GM19240 (cell line): ENCODE results near the gene PHF2.

Source experiments
- DNase-seq: peaks from one replicate; pipeline ENCODE4 v3.0.0; 2011; ENCODE audit warnings: low spot score; ENCODE audit not compliant: insufficient read length

PHF2 gene

DNA sequence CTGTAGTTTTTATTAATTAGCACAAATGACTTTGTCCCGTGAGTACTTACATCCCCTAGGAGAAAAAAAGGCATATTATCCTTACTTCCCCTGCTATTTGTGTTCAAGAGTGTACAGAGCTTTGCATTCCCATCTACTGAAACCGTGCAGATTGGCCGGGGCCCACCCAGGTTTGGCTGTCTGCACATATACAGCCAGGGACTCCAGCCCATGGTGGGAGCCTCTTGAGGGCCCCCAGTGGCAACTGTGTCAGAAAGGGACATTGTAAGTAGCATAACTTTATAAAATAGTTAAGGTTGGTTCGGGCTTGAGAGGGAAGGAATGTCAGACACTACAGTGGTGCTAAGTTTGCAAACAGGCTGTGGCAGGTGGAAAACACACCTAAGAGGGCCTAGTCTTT is 24.7 kb downstream of the PHF2 start:
- no peak for DNase-seq

DNA sequence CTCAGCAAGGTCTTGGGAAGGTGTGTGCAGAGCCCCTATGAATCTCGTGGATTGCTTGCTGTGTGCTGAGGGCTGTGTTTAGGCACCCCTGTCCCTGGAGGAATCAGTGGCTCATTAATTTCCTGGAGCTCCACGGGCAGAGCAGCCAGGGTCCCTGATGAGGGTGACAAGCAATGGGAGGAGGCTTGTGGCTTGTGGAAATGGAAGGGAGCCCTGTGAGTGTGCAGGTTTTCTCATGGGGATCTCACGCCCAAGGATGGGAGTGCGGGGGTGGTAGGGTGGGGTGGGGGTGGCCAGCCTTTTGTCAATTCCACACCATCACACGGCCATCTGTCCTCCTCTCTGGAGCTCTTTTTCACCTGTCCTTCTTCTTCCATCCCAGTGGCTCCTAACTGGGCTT is 25.3 kb downstream of the PHF2 start:
- no peak for DNase-seq

DNA sequence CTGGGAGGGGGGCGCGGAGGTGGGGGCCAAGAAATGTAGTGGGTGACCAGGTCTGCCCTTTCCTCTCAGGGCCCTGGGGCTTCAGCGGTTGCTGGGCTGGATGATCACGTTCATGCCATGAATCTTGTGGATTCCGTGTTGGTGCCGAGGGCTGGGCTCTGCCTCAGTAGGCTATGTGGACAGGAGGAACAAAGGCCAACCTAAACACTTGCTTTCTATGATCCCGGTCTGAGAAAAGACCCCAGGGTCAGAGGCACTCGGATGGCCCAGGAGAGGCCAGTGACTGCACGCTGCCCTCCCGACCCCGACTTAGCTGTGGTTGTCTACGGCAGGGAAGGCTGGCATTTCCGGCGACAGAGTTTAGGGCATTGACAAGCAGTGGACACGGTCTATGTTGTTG is 26.6 kb downstream of the PHF2 start:
- no peak for DNase-seq

DNA sequence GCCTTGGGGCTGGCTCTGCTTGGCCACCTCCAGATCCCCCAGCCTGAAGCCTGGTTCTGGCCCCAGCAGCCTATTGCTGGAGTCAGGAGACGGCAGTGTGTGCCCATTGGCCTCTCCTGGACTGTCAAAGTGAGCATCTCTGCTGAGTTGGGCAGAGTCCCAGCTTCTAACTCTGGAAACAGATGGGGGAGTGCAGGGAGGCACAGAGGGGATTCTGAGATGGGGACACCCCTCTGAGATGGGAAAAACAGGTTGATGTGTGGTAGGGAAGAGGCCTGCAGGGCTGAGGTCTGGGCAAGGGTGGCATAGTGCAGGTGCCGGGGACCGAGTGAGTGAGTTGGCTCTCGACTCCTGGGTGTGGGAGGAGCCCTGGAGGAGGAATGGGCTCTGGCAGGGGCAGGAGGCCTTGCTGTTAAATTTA is 27.5 kb downstream of the PHF2 start:
- DNase-seq, result no peak

DNA sequence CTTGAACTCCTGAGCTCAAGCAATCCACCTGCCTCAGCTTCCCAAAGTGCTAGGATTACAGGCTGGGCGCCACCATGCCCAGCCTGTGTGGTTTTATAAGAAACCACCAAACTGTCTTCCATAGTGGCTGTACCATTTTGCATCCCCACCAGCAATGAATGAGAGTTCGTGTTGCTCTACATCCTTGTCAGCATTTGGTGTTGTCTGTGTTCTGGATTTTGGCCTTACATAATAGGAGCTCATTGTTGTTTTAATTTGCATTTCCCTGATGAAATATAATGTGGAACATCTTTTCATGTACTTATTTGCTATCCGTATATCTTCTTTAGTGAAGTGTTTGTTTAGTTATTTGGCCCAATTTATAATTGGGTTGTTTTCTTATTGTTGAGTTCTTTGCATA is 29.8 kb downstream of the PHF2 start:
- no peak for DNase-seq

DNA sequence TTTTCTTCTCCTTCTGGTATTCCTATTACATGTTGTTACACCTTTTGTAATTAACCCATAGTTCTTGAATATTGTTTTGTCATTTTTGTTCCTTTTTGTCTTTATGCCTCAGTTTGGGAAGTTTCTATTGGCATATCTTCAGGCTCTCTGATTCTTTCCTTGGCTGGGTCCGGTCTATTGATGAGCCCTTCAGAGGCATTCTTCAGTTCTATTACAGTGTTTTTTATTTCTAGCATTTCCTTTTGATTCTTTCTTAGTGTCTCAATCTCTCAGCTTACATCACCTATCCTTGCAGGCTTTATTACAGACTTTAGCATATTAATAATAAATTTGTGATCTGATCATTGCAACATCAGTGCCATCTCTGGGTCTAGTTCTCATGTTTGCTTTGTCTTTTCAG is 33.8 kb downstream of the PHF2 start:
- no peak for DNase-seq

DNA sequence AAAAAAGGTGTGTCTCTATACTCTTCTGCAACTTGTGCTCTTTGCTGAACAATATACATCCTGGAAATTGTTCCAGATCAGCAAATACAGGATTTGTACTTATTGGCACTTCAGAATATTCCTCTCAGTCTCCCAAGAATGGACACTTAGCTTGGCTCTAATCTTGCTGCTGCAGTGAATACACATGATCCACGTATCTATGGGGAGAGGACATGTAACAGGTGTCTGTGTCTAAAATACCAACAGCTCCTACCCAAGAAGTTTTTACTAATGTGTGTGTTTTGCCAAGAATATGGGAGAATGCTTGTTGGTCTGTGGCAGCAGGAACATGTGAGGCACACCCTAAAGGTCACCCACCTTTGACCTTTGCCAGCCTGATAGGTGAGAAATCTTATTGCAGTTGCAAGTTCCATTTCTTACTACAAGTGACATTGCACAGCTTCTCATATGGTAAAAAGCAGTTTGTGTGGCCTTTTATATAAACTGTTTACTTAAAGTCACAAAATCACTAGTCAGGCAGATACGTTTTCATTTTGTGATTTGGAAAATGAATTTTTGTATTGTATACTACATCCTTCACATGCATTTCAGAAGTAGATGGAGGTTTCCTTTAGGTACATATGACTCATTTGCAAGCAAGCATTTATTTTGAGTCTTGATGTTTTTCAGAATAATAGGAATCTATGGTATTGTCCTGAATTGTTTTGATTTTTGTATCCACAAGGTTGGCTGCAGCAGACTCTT is 35.8 kb downstream of the PHF2 start:
- no peak for DNase-seq

DNA sequence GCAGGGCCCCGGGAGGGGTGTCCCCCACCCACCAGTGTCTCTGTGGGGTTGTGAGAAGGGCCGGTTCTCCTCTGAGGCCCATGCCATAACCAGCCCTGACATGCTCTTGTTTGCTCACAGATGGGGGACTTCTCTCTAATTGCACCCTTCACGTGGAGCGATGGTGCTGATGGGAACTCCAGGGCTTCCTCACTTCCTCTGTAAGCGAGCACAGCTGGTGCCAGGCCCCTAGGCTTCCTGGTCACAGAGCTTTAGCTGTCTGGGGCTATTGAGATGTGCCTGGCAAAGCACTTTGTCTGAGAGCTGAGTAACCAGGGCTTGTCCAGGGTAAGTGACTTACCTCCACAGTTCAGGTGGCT is 36.4 kb downstream of the PHF2 start:
- DNase-seq, result no peak

DNA sequence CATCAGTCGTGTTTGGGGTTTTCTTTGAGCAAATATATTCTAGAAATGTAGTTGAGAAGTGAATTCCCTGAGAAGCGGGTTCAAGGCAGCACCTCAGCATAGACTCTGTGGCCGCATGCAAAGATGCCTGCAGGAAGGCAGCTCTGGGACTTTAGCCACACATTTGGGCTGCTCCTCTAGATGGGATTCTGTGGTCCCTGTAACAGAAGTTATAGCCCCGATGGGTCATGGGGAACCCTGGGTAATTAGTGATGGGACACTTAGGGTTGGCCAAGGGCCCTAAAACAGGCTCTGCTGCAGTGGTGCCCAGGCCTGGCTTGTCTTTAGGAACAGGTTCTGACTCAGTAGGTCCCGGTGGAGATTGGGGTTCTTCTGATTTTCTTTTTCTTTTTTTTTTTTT is 36.8 kb downstream of the PHF2 start:
- DNase-seq, result no peak

DNA sequence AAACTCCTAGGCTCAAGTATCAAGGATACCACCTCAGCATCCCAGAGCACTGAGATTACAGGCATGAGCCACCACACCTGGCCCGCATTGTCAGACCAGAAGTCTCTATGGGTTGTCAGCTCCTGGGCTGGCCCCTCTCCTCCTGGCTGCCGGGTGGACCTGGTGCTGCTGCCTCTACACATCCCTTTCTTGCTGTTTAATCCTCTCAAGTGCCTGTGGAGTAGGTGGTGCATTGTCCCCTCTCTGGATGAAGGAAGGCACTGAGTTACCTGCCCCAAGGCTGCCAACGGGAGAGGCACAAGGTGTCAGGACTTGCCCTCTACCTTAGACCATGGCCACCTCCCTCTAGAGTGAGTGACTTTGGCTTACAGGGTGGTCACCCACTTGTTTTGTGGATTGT is 37.4 kb downstream of the PHF2 start:
- no peak for DNase-seq

DNA sequence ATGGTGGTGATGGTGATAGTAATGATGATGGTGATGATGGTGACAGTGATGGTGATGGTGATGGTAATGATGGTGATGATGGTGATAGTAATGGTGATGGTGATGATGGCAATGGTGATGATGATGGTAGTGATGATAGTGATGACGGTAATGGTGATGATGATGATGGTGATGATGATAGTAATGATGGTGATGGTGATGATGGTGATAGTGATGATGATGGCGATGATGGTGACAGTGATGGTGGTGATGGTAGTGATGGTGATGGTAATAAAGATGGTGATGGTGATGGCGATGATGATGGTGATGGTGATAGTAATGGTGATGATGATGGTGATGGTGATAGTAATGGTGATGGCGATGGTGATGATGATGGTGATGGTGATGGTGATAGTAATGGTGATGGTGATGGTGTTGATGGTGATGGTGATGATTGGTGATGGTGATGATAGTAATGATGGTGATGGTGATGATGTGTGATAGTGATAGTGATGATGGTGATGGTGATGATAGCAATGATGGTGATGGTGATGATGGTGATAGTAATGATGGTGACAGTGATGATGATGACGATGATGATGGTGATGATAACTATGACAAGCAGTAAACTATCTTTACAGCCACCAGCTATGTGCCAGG is 38.6 kb downstream of the PHF2 start:
- DNase-seq, result no peak

DNA sequence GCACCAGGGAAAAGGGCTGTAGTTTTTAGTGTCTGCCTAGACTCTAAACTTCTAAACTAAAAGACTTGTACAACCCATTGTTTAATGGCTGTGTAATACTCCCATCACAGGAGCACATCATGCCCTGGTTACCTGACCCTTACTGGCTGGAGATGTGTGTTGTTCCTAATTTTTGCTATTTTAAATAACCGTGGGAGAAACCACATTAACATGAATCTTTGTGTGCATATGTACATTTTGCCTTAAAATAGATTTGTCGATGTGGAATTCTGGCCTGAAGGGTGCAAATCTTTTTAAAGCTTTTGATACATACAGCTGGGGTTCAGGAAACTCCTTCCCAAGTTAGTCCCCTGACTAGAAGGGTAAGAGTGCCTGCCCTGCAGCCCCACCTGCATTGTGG is 39.7 kb downstream of the PHF2 start:
- no peak for DNase-seq

DNA sequence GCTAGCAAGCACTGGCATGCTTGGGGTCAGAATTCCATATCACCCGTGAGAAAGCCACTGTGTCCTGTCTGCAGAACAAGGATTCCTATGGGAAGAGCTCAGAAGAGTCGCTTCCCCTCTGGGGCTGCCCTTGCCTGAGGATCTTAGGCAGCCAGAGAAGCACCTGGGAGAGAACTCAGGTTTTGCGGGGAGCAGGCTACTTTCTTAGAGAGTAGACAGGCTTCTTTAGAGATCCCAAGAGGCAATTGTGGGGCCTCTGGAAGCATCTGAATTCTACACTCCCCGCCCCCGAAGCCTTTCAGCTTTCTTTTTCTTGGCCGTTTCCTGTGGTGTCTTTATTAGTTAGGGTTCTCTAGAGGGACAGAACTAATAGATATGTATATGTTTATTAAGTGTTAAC is 40.9 kb downstream of the PHF2 start:
- no peak for DNase-seq

DNA sequence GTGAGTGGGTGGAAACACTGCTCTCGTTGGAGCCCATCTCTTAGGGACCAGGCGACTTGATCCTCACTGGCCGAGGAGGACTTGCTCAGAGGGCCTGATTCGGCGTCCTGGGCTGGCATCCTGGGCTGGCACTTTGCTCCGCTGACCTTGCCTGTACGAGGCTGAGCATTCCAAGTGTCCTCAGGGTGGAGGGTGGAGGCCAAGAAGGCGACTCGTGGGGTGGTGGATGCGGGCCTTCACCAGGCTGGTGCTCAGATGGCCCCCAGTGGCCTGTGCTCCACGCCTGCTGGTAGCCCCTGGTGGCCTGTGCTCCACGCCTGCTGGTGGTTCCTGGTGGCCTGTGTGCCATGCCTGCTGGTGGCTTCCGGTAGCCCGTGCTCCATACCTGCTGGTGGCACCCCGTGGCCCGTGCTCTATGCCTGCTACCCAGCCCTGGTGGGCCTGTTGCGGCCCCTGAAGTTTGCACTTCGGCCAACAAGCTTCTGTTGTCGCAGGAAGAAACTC is 42.9 kb downstream of the PHF2 start:
- no peak for DNase-seq

DNA sequence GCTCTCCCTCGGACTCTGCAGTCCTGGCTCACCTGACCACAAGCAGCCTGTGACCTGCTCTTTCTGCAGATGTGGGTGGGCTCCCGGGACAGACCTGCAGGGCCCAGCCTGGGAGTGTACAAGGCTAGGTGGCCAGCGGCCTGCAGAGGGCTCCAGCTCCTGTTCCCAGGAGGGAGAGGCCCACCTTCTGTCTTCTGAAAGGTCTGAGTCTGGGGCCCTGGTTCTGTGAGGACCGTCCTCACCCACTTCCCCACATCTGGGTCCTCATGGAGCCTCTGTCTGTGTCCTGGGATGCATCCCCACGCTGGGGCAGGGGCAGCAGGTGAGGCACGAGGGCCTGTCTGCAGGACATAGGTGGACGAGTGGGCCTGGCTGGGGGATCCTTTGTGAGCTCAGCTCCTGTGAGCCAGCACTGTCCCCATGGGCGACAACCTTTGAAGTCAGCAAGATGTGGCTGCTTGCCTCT is 43.7 kb downstream of the PHF2 start:
- DNase-seq, result no peak

DNA sequence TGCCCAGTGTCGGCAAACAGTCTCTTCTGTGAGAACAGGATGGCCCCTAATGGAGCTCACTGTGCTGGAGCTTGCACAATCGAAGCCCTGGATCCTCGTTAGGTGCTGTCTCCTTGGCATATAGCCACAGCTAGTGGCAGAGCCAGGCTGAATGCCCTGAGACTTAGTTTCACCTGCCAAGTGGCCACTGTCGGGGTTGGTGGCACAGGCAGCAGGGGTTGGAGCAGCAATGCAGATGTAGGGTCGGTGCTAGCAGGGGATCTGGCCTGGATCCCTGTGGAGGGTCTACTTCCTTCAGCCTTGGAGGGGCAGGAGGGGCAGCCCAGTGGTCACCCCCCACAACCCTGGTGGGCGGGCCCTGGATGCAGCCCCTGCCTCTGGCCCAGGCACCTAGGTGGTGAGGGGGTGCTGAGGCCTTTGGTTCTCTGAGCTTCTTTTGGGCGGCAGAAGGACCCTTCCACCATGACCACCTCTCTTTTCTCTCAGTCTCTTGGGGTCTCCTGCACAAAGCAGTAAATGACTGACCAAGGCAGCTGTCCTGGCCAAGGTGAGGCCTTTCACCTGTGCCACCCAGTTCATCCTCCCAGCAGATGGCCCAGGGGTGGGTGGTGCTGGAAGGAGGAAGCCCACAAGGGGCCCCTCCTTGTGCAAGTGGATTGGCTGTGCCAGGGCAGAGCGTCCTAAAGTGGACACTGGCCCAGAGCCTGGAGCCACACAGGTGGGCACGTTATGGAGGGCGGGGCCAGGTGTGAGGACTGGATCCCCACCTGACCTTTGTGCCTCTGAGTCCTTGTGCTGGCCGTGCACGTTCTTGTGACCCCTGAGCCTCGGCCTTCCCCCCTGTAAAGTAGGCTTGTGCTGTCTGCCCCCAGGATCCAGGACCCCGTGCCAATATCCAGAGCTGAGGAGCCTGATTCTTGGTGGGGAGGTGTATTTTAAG is 44.8 kb downstream of the PHF2 start:
- DNase-seq, result no peak

DNA sequence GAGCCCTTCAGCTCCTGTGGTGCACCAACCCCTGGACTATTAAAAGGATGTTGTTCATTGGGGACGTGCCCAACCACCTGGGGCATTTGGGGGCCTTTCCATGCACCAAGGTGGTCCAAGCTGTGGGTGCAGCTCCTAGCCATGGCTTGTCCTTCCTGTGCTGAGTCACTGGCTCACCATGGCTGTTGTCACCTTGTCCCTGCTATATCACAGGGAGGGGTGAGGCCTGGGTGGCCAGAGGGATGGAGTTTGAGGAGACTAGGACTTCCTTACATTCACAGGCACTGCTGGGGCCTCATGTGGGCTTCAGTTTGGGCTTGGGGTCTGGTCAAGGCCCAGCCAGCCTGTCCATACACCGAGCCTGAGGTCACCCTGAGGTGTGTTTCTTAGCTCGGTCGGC is 45.5 kb downstream of the PHF2 start:
- no peak for DNase-seq

DNA sequence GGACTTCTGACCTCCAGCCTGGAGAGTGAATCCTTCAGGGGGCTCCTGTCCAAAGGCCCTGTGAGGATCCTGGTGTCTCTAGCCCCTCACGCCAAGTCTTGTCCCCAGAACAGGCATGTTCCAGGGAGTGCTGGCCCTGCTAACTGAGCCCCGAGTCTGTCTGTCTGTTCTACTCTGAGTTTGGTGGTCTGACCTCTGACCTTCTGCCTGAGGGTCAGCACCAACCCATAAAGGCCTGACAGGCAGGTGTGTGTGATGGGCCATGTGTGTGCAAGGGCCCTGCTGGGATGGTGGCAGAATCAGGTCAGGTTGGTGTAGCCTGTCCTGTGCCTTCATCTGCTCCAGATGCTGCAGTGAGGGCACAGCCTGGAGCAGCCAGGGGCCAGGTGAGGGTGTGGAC is 46.3 kb downstream of the PHF2 start:
- DNase-seq, result no peak

DNA sequence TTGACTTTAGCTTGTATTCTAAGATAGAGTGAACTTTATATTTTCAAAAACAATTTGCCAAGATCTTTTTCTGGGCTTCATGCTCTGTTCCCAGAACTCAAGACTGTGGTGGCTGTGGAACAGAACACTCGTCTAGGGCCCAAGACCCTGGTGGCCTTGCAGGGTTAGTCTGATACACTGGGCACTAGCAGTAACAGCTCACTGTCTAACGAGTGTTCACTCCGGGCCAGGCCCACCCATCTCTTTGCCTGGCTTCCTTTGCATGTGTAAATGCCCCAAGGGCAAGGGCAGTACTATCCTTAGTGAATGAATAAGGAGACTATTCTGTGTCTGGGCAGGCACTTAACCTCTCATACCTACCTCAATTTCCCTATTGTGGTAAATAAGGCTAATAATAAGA is 47.4 kb downstream of the PHF2 start:
- DNase-seq, result no peak

DNA sequence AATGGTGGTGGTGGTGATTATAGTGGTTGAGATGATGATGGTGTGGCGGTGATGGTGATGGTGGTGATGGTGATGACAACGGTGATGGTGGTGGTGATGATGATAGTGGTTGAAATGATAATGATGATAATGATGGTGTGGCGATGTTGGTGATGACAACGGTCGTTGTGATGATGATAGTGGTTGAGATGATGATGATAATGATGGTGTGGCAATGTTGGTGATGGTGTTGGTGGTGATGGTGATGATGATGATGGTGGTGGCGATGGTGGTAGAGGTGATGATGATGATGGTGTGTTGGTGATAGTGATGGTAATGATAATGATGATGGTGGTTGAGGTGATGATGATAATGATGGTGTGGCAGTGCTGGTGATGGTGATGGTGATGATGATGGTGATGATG is 48.0 kb downstream of the PHF2 start:
- DNase-seq, result no peak

DNA sequence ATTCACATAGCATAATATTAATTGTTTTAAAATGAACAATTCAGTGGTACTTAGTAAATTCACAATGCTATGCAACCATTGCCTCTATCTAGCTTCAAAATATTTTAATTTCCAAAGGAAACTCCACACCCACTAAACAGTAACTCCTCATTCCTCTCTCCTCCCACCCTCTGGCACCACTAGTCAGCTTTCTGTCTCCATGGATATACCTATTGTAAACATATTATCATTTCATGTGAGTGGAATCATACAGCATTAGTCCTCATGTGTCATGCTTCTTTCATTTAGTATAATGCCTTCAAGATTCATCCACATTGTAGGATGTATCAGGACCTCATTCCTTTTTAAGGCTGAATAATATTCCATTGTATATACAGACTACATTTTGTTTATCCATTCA is 48.6 kb downstream of the PHF2 start:
- no peak for DNase-seq

DNA sequence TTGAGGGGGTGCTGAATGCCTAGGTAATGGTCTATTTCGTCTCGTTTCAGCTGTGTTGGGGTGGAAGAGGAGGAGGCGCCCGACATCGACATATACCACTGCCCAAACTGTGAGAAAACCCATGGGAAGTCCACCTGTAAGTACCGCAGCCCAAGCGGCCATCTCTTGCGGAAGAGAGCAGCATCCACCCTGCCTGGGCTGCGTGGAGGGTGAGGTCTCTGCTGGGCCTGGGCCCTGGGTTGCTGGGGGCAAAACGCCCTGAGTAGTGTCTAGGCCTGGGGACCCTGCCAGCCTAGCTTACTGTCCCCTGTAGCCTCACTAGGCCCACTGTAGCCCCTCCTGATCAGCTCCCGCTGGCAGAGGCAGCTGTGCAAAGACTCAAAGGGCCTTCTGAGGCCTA is 53.5 kb downstream of the PHF2 start:
- no peak for DNase-seq
